IPS-18c (cell line): ENCODE results near the gene MPL.

Experiments used
- H3K4me3 ChIP-seq: 2 replicates; pipeline ENCODE4 v1.7.0; 2013; ENCODE audit warnings: low read depth, mild to moderate bottlenecking, low read length, moderate library complexity; ENCODE audit not compliant: insufficient read depth
- H3K9me3 ChIP-seq: one replicate; pipeline ENCODE4 v1.6.1; 2013; ENCODE audit warnings: mild to moderate bottlenecking, low read length, moderate library complexity; ENCODE audit not compliant: control insufficient read depth, insufficient read depth

MPL gene

GRCh38 chr1:43304314-43304681, 33.3 kb upstream of the MPL start:
- no peak overlapping the region for H3K4me3 ChIP-seq
- H3K9me3 ChIP-seq: peaks cover 4% of the 10 kb centered on the region

- Histone ChIP-seq H3K9me3 (peaks cover 4% of the 10 kb centered on the region), H3K4me3 (no peak overlapping the region)
These were observed 32.8 kb upstream of the MPL start for GRCh38 chr1:43304771-43305300.

GRCh38 chr1:43305461-43305860, 32.2 kb upstream of the MPL start:
- H3K9me3 ChIP-seq: peaks cover 4% of the 10 kb centered on the region
- no peak overlapping the region for H3K4me3 ChIP-seq

GRCh38 chr1:43305926-43306687, 31.5 kb upstream of the MPL start:
- Histone ChIP-seq H3K4me3 (no peak overlapping the region), H3K9me3 (peaks cover 4% of the 10 kb centered on the region)

GRCh38 chr1:43306688-43307457, 30.7 kb upstream of the MPL start:
- Histone ChIP-seq H3K9me3 (peaks cover 4% of the 10 kb centered on the region), H3K4me3 (no peak overlapping the region)

GRCh38 chr1:43307458-43308158, 30.0 kb upstream of the MPL start:
- H3K4me3 ChIP-seq: no peak overlapping the region
- H3K9me3 ChIP-seq: peaks cover 3% of the 10 kb centered on the region

GRCh38 chr1:43308635-43309404, 28.8 kb upstream of the MPL start:
- H3K9me3 ChIP-seq: no peaks in the 10 kb centered on the region
- H3K4me3 ChIP-seq: no peak overlapping the region

- Histone ChIP-seq H3K4me3 (no peak overlapping the region), H3K9me3 (no peaks in the 10 kb centered on the region)
These were observed 28.1 kb upstream of the MPL start for GRCh38 chr1:43309405-43310025.

GRCh38 chr1:43311521-43311920, 26.1 kb upstream of the MPL start:
- no peak overlapping the region for H3K4me3 ChIP-seq

GRCh38 chr1:43312212-43312623, 25.4 kb upstream of the MPL start:
- Histone ChIP-seq H3K9me3 (no peaks in the 10 kb centered on the region), H3K4me3 (no peak overlapping the region)

More at GRCh38 chr1:43311521-43311920, 26.1 kb upstream of the MPL start:
- no peaks in the 10 kb centered on the region for H3K9me3 ChIP-seq

- Histone ChIP-seq H3K4me3 (no peak overlapping the region), H3K9me3 (no peaks in the 10 kb centered on the region)
These were observed 24.7 kb upstream of the MPL start for GRCh38 chr1:43312663-43313515.

GRCh38 chr1:43313771-43314170, 23.8 kb upstream of the MPL start:
- H3K4me3 ChIP-seq: no peak overlapping the region
- no peaks in the 10 kb centered on the region for H3K9me3 ChIP-seq

GRCh38 chr1:43314233-43314632, 23.4 kb upstream of the MPL start:
- Histone ChIP-seq H3K4me3 (no peak overlapping the region), H3K9me3 (no peaks in the 10 kb centered on the region)

GRCh38 chr1:43315481-43315880, 22.1 kb upstream of the MPL start:
- Histone ChIP-seq H3K9me3 (no peaks in the 10 kb centered on the region), H3K4me3 (no peak overlapping the region)

- H3K4me3 ChIP-seq: no peak overlapping the region
These were observed 21.5 kb upstream of the MPL start for GRCh38 chr1:43315963-43316737.

More at GRCh38 chr1:43315963-43316737, 21.5 kb upstream of the MPL start:
- H3K9me3 ChIP-seq: no peaks in the 10 kb centered on the region
